HG02852 (cell line): ENCODE data around the gene INSIG2.

Experiments
- ATAC-seq: cut with Tn5 transposase; IDR thresholded peaks from one replicate; pipeline ENCODE4 v1.9.1; 2021; ENCODE audit warnings: mild to moderate bottlenecking, moderate library complexity; ENCODE audit not compliant: unreplicated experiment

INSIG2 gene

GRCh38 chr2:118124288-118124891, 36.1 kb downstream of the INSIG2 start:
- no peak for ATAC-seq

- ATAC-seq = no peak
Observed at GRCh38 chr2:118127250-118127649, 39.0 kb downstream of the INSIG2 start.

GRCh38 chr2:118128826-118129225, 40.6 kb downstream of the INSIG2 start:
- ATAC-seq = no peak

GRCh38 chr2:118130385-118130784, 42.1 kb downstream of the INSIG2 start:
- ATAC-seq = no peak

GRCh38 chr2:118131771-118132170, 43.5 kb downstream of the INSIG2 start:
- no peak for ATAC-seq

GRCh38 chr2:118133916-118134315, 45.6 kb downstream of the INSIG2 start:
- no peak for ATAC-seq

GRCh38 chr2:118134650-118135049, 46.4 kb downstream of the INSIG2 start:
- no peak for ATAC-seq

- ATAC-seq = no peak
Observed at GRCh38 chr2:118145207-118145606, 56.9 kb downstream of the INSIG2 start.

- ATAC-seq = no peak
Observed at GRCh38 chr2:118145806-118146205, 57.5 kb downstream of the INSIG2 start.

- no peak for ATAC-seq
Observed at GRCh38 chr2:118146315-118147283, 58.3 kb downstream of the INSIG2 start.

- peak; percentile 67 for ATAC-seq
Observed at GRCh38 chr2:118148133-118148532, 59.9 kb downstream of the INSIG2 start.

GRCh38 chr2:118148809-118149208, 60.5 kb downstream of the INSIG2 start:
- ATAC-seq = no peak

GRCh38 chr2:118150294-118150693, 62.0 kb downstream of the INSIG2 start:
- ATAC-seq = no peak

GRCh38 chr2:118151831-118152230, 63.6 kb downstream of the INSIG2 start:
- ATAC-seq = no peak

- ATAC-seq = no peak
Observed at GRCh38 chr2:118153433-118153832, 65.2 kb downstream of the INSIG2 start.

- ATAC-seq = no peak
Observed at GRCh38 chr2:118154176-118154575, 65.9 kb downstream of the INSIG2 start.
